Fibroblast of skin of right quadriceps (primary cell): ENCODE data around the gene CIB4.
A peak's percentile ranks its signal among the peaks of the same experiment; 100 is the strongest.
"Not testable (repeated sequence)": the region's sequence is repeated elsewhere in the genome, so short reads cannot be mapped to it uniquely, and the experiment has no call there.

Source experiments
- DNase-seq: peaks from one replicate; pipeline ENCODE4 v3.0.0-alpha.2; 2013

Gene CIB4

GRCh38 chr2:26580151-26580550, 61.0 kb downstream of the CIB4 start:
- DNase-seq, result no peak

GRCh38 chr2:26579723-26580040, 61.5 kb downstream of the CIB4 start:
- no peak for DNase-seq

GRCh38 chr2:26579025-26579722, 62.0 kb downstream of the CIB4 start:
- no peak for DNase-seq

- no peak for DNase-seq
Measured at GRCh38 chr2:26578581-26578980, 62.6 kb downstream of the CIB4 start.

- no peak for DNase-seq
Measured at GRCh38 chr2:26578113-26578458, 63.1 kb downstream of the CIB4 start.

GRCh38 chr2:26577442-26578112, 63.6 kb downstream of the CIB4 start:
- peak; percentile 50 for DNase-seq

- no peak for DNase-seq
Measured at GRCh38 chr2:26576565-26577441, 64.4 kb downstream of the CIB4 start.

GRCh38 chr2:26575836-26576564, 65.2 kb downstream of the CIB4 start:
- no peak for DNase-seq

GRCh38 chr2:26574900-26575560, 66.1 kb downstream of the CIB4 start:
- no peak for DNase-seq

- no peak for DNase-seq
Measured at GRCh38 chr2:26574066-26574899, 66.9 kb downstream of the CIB4 start.

GRCh38 chr2:26573241-26573925, 67.8 kb downstream of the CIB4 start:
- DNase-seq, result no peak

- no peak for DNase-seq
Measured at GRCh38 chr2:26572591-26572990, 68.6 kb downstream of the CIB4 start.

GRCh38 chr2:26571316-26571715, 69.8 kb downstream of the CIB4 start:
- DNase-seq, result no peak

- DNase-seq, result no peak
Measured at GRCh38 chr2:26570083-26570430, 71.1 kb downstream of the CIB4 start.

- DNase-seq, result no peak
Measured at GRCh38 chr2:26569216-26570082, 71.7 kb downstream of the CIB4 start.

GRCh38 chr2:26568076-26568890, 72.9 kb downstream of the CIB4 start:
- no peak for DNase-seq

GRCh38 chr2:26567534-26567933, 73.6 kb downstream of the CIB4 start:
- no peak for DNase-seq

GRCh38 chr2:26566731-26567130, 74.4 kb downstream of the CIB4 start:
- not testable (repeated sequence) for DNase-seq

GRCh38 chr2:26566081-26566375, 75.1 kb downstream of the CIB4 start:
- DNase-seq, result no peak
